ENCODE data around the gene UGT1A5.
"Not testable (repeated sequence)": the region's sequence is repeated elsewhere in the genome, so short reads cannot be mapped to it uniquely, and the experiment has no call there.

The UGT1A5 gene

GRCh38 chr2:233746475-233747282, 34.0 kb downstream of the UGT1A5 start:
- DNase-seq: no peak

DNA sequence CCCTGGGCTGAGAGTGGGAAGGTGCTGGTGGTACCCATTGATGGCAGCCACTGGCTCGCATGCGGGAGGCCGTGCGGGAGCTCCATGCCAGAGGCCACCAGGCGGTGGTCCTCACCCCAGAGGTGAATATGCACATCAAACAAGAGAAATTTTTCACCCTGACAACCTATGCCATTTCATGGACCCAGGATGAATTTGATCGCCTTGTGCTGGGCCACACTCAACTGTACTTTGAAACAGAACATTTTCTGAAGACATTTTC, 34.5 kb downstream of the UGT1A5 start:
- no peak for DNase-seq

DNA sequence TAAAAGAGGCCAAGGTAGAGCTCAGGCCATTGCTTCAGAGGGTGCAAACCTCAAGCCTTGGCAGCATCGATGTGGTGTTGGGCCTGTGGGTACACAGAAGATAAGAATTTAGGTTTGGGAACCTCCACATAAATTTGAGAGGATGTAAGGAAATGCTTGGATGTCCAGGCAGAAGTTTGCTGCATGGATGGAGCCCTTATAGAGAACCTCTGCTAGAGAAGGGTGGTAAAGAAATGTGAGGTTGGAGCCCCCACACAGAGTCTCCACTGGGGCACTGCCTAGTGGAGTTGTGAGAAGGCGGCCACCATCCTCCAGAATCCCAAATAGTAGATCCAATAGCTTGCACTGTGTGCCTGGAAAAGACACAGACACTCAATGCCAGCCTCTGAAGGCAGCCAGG, 38.0 kb downstream of the UGT1A5 start:
- DNase-seq: not testable (repeated sequence)

DNA sequence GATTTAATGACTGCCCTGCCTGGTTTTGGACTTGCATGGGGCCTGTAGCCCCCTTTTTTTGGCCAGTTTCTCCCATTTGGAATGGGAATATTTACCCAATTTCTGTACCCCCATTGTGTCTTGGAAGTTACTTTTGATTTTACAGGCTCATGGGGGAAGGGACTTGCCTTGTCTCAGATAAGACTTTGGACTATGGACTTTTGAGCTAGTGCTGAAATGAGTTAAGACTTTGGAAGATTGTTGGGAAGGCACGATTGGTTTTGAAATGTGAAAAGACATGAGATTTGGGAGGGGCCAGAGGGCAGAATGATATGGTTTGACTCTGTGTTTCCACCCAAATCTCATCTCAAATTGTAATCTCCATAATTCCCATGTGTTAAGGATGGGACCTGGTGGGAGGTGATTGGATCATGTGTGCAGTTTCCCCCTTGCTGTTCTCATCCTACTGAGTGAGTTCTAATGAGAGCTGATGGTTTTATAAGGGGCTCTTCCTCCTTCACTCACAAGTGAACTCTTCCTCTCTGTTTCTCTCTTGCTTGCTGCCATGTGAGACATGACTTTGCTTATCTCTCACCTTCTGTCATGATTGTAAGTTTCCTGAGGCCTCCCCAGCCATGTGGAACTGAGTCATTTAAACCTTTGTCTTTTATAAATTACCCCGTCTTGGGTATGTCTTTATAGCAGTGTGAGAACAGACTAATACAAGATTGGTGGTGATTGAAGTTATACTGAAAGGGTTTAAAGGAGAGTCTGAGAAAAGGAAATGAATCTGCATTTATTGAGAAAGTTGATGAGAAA, 38.7 kb downstream of the UGT1A5 start:
- not testable (repeated sequence) for DNase-seq

DNA sequence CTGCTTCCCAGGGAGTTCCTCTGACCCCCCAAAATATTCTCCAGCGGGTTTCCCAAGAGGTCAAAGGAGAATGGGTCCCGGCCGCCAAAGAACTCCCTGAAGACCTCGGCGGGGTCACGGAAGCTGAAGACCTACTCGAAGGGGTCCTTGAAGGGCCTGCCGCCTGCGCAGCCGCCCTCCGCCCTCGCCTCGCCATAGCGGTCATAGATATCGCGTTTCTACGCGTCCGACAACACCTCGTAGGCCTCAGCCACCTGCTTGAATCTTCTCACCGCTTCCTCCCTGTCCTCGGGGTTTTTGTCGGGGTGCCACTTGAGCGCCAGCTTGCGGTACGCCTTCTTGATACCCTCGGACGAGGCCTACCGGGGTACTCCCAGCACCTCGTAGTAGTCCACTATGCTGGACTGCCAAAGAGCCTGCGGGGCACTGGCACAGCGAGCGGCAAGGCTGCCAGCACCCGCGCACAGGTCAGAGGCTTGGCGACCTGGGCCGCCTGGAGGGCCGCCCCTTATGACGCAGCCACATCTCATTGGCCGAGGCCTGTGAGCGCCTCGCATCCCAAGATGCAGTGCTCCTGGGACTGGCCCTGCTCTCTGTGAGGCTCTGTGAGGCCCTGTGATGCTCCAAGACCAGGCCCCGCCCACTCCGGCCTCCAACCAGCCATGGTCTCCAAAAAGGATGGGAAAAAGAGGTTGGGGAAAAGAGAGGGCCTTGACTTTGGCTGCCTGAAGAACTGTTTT, 42.3 kb downstream of the UGT1A5 start:
- DNase-seq: no peak

DNA sequence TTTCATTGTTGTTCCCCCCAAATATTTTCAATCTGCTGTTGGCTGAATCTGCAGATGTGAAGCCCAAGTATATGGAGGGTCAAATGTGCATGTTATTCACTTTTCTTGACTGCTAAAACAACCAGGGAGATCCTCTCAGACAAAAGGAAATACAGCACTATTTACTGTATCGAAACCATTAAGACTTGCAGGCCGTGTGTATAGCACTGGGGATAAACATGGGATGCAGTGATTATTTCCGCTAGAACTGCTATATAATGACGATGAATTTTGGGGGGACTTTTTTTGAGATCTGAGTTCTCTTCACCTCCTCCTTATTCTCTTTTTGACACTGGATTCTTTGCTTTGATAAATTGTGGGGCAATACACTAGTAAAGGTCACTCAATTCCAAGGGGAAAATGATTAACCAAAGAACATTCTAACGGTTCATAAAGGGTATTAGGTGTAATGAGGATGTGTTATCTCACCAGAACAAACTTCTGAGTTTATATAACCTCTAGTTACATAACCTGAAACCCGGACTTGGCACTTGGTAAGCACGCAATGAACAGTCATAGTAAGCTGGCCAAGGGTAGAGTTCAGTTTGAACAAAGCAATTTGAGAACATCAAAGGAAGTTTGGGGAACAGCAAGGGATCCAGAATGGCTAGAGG, 43.8 kb downstream of the UGT1A5 start:
- DNase-seq: no peak

- DNase-seq: no peak
Observed at GRCh38 chr2:233758141-233758540, 45.4 kb downstream of the UGT1A5 start.

GRCh38 chr2:233758849-233759248, 46.1 kb downstream of the UGT1A5 start:
- no peak for DNase-seq

- no peak for DNase-seq
Observed at GRCh38 chr2:233760043-233760442, 47.3 kb downstream of the UGT1A5 start, which contains the start of gene UGT1A1. Gene UGT1A1 (plus strand): TSS chr2:233760270. CDS start chr2:233760288, 18 bp downstream.

DNA sequence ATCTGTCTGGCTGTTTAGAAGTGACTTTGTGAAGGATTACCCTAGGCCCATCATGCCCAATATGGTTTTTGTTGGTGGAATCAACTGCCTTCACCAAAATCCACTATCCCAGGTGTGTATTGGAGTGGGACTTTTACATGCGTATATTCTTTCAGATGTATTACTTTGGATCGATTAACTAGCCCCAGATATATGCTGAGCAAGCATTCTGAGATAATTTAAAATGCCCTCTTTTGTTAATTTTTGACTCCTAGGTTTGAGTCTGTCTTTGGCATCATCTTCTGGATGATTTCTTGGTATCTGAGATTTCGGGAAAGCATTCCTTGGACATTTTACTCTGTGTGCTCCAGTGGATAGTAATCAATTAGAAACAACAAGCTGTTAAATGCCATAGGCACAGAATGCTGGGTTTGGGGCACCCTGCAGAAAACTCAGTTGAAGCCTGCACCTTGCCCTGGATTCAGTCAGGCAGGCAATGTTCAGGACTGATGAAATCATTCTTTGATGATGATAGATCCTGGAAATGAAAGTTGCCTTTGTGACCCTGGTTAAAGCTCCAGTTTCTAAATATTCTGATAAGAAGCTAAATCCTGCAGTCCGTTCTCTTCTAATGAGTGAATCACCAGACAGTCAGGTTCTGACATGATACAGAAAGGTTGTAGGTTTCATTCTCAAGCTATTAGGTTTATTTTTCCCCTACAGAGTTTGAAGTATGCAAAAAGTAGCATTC, 48.5 kb downstream of the UGT1A5 start:
- no peak for DNase-seq

DNA sequence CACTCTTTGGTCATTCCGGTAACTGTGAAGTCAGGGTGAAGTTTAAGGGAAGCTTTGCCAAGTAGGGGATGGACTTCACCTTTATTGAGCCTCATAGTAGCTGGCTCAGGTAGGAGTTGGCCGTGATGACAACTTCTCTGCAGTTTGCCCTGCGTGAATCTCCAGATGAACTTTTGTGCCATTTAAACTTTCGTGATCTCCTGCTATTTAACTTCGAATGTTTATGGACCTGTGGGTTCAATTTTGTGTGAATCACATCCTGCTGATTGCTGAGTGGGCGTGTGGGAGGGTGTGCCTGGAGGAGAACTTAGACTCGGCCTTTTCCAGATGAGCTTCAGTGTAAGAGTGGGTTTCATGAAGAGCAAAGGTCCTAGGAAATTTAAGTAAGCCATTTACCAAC, 51.6 kb downstream of the UGT1A5 start:
- DNase-seq: no peak

- no peak for DNase-seq
Observed at GRCh38 chr2:233764761-233765160, 52.1 kb downstream of the UGT1A5 start.

DNA sequence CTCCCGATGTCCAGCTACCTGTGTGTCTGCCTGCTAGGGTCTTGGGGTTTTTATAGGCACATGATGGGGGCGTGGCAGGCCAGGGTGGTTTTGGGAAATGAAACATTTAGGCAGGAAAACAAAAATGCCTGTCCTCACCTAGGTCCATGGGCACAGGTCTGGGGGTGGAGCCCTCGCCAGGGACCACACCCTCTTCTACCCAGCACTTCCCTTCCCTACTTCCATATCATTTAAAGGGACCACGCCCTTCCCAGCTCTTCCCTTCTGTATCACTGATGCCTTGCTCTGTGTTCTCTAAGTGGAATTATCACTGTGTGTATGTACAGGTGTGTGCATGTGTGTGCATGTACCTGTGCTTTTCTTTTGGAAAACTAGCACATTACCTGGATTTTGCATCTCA, 53.7 kb downstream of the UGT1A5 start:
- no peak for DNase-seq

DNA sequence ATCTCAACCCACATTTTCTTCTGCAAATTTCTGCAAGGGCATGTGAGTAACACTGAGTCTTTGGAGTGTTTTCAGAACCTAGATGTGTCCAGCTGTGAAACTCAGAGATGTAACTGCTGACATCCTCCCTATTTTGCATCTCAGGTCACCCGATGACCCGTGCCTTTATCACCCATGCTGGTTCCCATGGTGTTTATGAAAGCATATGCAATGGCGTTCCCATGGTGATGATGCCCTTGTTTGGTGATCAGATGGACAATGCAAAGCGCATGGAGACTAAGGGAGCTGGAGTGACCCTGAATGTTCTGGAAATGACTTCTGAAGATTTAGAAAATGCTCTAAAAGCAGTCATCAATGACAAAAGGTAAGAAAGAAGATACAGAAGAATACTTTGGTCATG, 55.4 kb downstream of the UGT1A5 start:
- no peak for DNase-seq

- DNase-seq: no peak
Observed at GRCh38 chr2:233769260-233769659, 56.6 kb downstream of the UGT1A5 start.

- no peak for DNase-seq
Observed at GRCh38 chr2:233772153-233772552, 59.4 kb downstream of the UGT1A5 start.

GRCh38 chr2:233772583-233772982, 59.9 kb downstream of the UGT1A5 start:
- DNase-seq: no peak

- DNase-seq: no peak
Observed at GRCh38 chr2:233773854-233774253, 61.1 kb downstream of the UGT1A5 start.

- no peak for DNase-seq
Observed at GRCh38 chr2:233775414-233775813, 62.7 kb downstream of the UGT1A5 start.

DNA sequence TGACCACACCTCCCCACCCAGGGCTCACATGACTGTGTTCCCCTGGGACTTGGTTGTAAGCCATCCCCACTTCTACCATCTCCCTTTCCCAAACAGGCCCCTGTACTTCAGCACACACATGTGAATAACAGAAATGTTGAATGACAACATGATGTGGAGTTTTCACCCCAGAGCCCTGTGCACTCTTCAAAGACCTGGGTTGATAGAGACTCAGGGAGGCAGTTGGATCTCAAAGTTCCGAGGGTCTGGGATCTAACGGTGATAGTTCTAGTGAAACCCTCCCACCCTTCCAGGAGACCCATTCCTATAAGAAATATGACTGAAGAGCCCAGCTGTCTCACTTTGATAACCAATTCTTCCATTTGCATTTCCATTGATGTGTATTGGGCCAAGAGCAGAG, 65.3 kb downstream of the UGT1A5 start, which contains the start of gene MROH2A:
MROH2A (plus strand) TSS at position 301 of the 400 bp plus-strand sequence. CDS start 1,029 bp downstream, outside the sequence.
- no peak for DNase-seq

- no peak for DNase-seq
Observed at GRCh38 chr2:233779722-233780121, 67.0 kb downstream of the UGT1A5 start.

DNA sequence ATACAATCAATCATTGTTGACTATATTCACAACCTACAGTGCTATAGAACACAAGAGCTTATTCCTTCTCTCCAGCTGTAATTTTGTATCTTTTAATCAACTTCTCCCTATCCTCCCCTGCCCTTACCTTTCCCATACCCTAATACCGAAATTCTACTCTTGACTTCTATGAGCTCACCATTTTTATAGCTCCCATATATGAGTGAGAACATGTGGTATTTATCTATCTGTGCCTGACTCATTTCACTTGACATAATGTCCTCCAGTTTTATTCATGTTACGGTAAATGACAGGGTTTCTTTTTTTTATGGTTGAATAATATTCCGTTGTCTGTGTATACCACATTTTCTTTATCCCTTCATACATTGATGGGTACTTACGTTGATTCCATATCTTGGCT, 68.1 kb downstream of the UGT1A5 start:
- DNase-seq: no peak
